ENCODE measurements around the gene MINDY4. TPM values are rescaled to one million over a fixed set of nuclear protein-coding genes. Genes with fewer than 3 reads are reported as not detected.

The MINDY4 gene
- total RNA-seq, 1 donor, result 0.21 TPM

GRCh38 chr7:30912021-30912730 lies 141.0 kb downstream of the MINDY4 start:
- H3K27me3 ChIP-seq (ENCODE audit: insufficient read depth, low read length), result no peaks in the 10 kb centered on the region
- no peaks in the 10 kb centered on the region for H3K4me1 ChIP-seq (ENCODE audit: insufficient read depth, low read length)
- no peaks in the 10 kb centered on the region for H3K9me3 ChIP-seq (ENCODE audit: low read depth, low read length)
- H3K4me3 ChIP-seq (ENCODE audit: low read length), result no peak overlapping the region

- Histone ChIP-seq H3K9me3 (ENCODE audit: low read depth, low read length) (no peaks in the 10 kb centered on the region), H3K4me1 (ENCODE audit: insufficient read depth, low read length) (no peaks in the 10 kb centered on the region), H3K4me3 (ENCODE audit: low read length) (no peak overlapping the region), H3K27me3 (ENCODE audit: insufficient read depth, low read length) (no peaks in the 10 kb centered on the region)
These were observed 141.4 kb downstream of the MINDY4 start for GRCh38 chr7:30912731-30912985.

- Histone ChIP-seq H3K4me3 (ENCODE audit: low read length) (no peak overlapping the region), H3K9me3 (ENCODE audit: low read depth, low read length) (no peaks in the 10 kb centered on the region), H3K4me1 (ENCODE audit: insufficient read depth, low read length) (no peaks in the 10 kb centered on the region), H3K27me3 (ENCODE audit: insufficient read depth, low read length) (no peaks in the 10 kb centered on the region)
These were observed 142.0 kb downstream of the MINDY4 start for GRCh38 chr7:30912986-30913811.

- no peaks in the 10 kb centered on the region for H3K4me1 ChIP-seq (ENCODE audit: insufficient read depth, low read length)
- no peak overlapping the region for H3K4me3 ChIP-seq (ENCODE audit: low read length)
- H3K9me3 ChIP-seq (ENCODE audit: low read depth, low read length), result no peaks in the 10 kb centered on the region
- H3K27me3 ChIP-seq (ENCODE audit: insufficient read depth, low read length), result no peaks in the 10 kb centered on the region
These were observed 142.8 kb downstream of the MINDY4 start for GRCh38 chr7:30913821-30914515.

- Histone ChIP-seq H3K27me3 (ENCODE audit: insufficient read depth, low read length) (no peaks in the 10 kb centered on the region), H3K9me3 (ENCODE audit: low read depth, low read length) (no peaks in the 10 kb centered on the region), H3K4me1 (ENCODE audit: insufficient read depth, low read length) (no peaks in the 10 kb centered on the region), H3K4me3 (ENCODE audit: low read length) (no peak overlapping the region)
These were observed 143.4 kb downstream of the MINDY4 start for GRCh38 chr7:30914596-30914995.

- Histone ChIP-seq H3K27me3 (ENCODE audit: insufficient read depth, low read length) (no peaks in the 10 kb centered on the region), H3K4me3 (ENCODE audit: low read length) (no peak overlapping the region)
These were observed 143.9 kb downstream of the MINDY4 start for GRCh38 chr7:30915005-30915601.

GRCh38 chr7:30915751-30916150 lies 144.5 kb downstream of the MINDY4 start:
- no peaks in the 10 kb centered on the region for H3K9me3 ChIP-seq (ENCODE audit: low read depth, low read length)
- H3K4me1 ChIP-seq (ENCODE audit: insufficient read depth, low read length), result no peaks in the 10 kb centered on the region
- H3K27me3 ChIP-seq (ENCODE audit: insufficient read depth, low read length), result no peaks in the 10 kb centered on the region
- no peak overlapping the region for H3K4me3 ChIP-seq (ENCODE audit: low read length)

More at GRCh38 chr7:30915005-30915601, 143.9 kb downstream of the MINDY4 start:
- Histone ChIP-seq H3K4me1 (ENCODE audit: insufficient read depth, low read length) (no peaks in the 10 kb centered on the region), H3K9me3 (ENCODE audit: low read depth, low read length) (no peaks in the 10 kb centered on the region)

GRCh38 chr7:30916255-30916654 lies 145.0 kb downstream of the MINDY4 start:
- H3K4me1 ChIP-seq (ENCODE audit: insufficient read depth, low read length), result no peaks in the 10 kb centered on the region
- H3K4me3 ChIP-seq (ENCODE audit: low read length), result no peak overlapping the region
- H3K9me3 ChIP-seq (ENCODE audit: low read depth, low read length), result no peaks in the 10 kb centered on the region
- H3K27me3 ChIP-seq (ENCODE audit: insufficient read depth, low read length), result no peaks in the 10 kb centered on the region

- Histone ChIP-seq H3K9me3 (ENCODE audit: low read depth, low read length) (no peaks in the 10 kb centered on the region), H3K4me3 (ENCODE audit: low read length) (no peak overlapping the region), H3K4me1 (ENCODE audit: insufficient read depth, low read length) (no peaks in the 10 kb centered on the region), H3K27me3 (ENCODE audit: insufficient read depth, low read length) (no peaks in the 10 kb centered on the region)
These were observed 145.6 kb downstream of the MINDY4 start for GRCh38 chr7:30916767-30917166.

- Histone ChIP-seq H3K4me3 (ENCODE audit: low read length) (no peak overlapping the region), H3K27me3 (ENCODE audit: insufficient read depth, low read length) (no peaks in the 10 kb centered on the region)
These were observed 146.1 kb downstream of the MINDY4 start for GRCh38 chr7:30917216-30917893.

GRCh38 chr7:30918676-30919075 lies 147.5 kb downstream of the MINDY4 start:
- no peaks in the 10 kb centered on the region for H3K27me3 ChIP-seq (ENCODE audit: insufficient read depth, low read length)
- no peaks in the 10 kb centered on the region for H3K4me1 ChIP-seq (ENCODE audit: insufficient read depth, low read length)
- no peak overlapping the region for H3K4me3 ChIP-seq (ENCODE audit: low read length)
- no peaks in the 10 kb centered on the region for H3K9me3 ChIP-seq (ENCODE audit: low read depth, low read length)

More at GRCh38 chr7:30917216-30917893, 146.1 kb downstream of the MINDY4 start:
- no peaks in the 10 kb centered on the region for H3K9me3 ChIP-seq (ENCODE audit: low read depth, low read length)
- no peaks in the 10 kb centered on the region for H3K4me1 ChIP-seq (ENCODE audit: insufficient read depth, low read length)

- Histone ChIP-seq H3K4me1 (ENCODE audit: insufficient read depth, low read length) (no peaks in the 10 kb centered on the region), H3K9me3 (ENCODE audit: low read depth, low read length) (no peaks in the 10 kb centered on the region), H3K4me3 (ENCODE audit: low read length) (no peak overlapping the region), H3K27me3 (ENCODE audit: insufficient read depth, low read length) (no peaks in the 10 kb centered on the region)
These were observed 148.9 kb downstream of the MINDY4 start for GRCh38 chr7:30920021-30920583.

GRCh38 chr7:30920584-30921539 lies 149.6 kb downstream of the MINDY4 start:
- Histone ChIP-seq H3K9me3 (ENCODE audit: low read depth, low read length) (no peaks in the 10 kb centered on the region), H3K4me1 (ENCODE audit: insufficient read depth, low read length) (no peaks in the 10 kb centered on the region), H3K27me3 (ENCODE audit: insufficient read depth, low read length) (no peaks in the 10 kb centered on the region), H3K4me3 (ENCODE audit: low read length) (no peak overlapping the region)
